CMK (cell line): ENCODE results near the gene TSPAN18.

Experiments used
- DNase-seq: peaks from one replicate; pipeline ENCODE4 v3.0.0-alpha.2; 2010; ENCODE audit warnings: low read depth

The TSPAN18 gene

DNA sequence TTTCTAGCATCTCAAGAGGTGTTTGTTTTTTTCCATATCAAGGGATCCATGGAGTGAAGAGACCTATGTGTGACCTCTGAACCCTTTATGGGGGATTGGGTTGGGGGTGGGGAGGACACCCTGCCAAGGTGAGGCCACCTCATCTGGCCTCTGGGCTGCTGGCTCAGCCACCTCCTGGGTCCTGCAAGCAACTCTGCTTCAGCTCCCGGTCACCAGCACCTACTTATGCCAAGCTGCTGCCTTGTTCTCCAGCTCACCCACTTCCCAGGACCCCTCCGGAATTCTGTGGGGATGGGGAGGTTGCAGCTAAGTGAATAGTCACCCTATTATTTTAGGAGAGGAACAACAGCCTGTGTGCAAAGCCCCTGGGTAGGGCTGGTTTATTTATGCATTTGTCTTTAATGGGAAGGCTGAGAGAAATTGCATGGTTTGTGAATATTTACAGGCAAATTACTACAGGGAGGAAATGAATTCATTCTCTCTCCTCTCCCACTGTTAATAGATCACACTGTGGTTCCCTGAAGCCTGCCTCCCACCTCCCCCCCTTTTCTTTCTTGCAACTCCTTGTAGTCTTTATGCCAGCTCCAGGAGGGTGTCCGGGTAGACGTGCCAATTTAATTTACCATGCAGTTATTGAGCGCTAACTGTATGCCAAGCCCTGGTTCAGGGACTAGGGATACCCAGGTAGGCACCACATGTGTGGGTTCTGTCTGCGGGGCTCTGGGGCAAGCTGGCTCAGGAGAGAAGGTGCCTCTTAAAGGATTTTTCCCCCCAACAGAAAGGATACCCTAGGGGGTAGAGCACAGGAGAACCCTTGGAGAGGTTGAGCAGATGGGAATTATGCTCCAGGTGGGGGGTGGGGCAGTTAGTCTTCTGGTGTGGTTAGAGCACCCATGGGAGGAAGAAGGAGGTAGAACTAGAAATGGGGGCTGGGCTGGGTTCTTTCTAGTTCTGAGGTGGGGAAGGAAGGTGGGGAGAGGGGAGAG is 50.7 kb downstream of the TSPAN18 start:
- DNase-seq = no peak

DNA sequence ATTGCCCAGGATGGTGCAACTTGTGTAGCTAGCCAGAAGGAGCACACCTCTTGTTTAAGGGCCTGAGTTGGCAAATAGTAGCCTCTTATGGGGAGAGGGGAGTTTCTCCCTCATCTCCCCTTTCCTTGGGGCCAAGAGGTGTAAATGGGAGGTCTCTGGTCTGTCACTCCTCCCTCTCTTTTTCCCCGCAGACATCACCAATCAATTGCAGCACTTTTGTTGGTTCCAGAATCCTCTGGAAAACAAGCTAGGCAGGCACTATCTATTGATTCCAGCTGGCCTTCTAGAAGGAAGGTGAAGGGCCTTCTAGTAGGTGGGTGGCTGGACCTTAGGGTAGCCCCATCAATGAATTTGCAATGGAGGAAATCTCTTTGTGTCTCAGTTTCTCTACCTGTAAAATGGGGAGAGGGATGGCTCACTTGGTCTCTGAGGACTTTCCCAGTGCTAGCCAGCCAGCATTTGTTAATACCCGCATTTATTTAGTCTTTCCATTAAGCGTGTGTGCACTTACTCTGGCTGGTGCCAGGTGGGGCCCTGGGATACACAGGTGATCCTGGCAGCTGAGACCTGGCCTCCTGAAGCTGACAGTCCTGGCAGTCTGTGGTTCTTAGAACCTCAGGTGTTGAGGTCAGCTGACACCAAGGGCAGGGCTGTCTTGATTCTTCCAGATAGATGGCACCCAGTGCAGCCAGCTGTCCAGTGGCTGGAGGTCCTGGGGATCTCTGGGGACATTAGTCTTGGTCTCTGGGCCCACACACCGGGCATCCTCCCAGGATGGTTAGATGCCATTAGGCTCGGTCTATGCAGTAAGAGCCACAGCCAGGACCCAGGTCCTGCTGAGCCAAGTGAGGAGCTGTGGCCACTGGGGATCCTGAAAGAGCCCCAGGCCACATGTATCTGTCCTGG is 51.7 kb downstream of the TSPAN18 start:
- DNase-seq = no peak

DNA sequence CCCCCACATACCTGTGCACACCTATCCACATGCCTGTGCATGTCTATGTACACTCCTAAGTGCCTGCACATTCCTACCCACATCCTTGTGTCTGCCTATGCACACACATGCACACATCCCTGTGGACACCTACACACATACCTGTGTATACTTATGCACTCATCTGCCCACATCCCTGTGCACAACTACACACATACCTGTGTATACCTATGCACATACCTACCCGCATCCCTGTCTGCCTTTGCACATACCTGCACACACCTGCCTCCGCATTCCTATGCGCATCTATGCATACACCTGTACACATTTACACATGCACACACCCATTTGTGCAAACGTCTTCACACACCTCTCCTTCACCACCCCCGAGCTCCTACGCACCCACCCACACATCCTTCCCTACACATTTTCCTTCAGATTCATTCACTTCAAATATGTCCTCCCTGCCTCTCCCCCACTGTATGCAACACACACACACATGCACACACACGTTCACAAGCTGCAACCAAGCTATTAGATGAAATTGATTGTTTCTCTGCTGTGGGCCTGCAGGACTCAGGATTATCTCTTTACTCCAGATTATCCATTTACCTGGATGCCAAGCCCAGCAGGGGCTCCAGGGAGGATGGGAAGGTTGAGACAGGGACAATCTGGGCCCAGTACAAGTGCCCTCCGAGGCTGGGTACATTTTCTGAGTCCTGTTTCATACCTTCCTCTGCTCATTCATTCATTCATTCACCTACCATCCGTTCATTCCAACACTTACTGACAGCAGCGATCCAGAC is 53.2 kb downstream of the TSPAN18 start:
- DNase-seq = no peak

DNA sequence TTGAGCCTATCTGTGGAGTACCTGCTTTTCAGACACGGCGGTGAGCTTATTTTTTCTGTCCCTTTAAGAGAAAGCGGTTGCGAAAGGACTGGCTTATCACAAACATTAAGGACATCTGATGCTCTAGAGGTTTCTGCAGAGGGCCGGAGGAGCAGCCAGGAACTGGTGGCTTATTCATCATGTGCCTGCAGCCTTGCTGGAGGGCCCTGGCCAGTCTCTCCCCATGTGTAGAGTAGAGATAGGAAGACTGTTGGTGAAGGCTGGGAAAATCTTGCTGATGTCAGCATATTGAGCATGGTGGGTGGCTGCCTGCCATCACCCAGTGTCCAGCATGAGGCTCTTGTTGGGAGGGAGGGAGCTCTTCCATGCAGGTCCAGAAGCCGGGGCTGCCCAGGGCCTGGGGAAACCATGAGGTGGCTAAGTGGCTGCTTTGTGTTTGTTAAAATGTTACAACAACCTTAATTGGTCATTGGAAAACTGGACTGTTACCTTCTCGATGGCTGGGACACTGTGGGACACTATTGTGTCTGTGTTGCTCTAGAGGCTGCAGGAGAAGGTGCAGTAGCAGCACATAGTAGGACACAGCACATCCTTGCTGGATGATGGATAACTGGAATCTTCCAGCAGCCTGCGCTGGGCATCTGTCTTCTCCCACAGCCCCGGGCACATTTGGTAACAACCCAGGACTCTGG is 54.3 kb downstream of the TSPAN18 start:
- DNase-seq = peak; percentile 88

DNA sequence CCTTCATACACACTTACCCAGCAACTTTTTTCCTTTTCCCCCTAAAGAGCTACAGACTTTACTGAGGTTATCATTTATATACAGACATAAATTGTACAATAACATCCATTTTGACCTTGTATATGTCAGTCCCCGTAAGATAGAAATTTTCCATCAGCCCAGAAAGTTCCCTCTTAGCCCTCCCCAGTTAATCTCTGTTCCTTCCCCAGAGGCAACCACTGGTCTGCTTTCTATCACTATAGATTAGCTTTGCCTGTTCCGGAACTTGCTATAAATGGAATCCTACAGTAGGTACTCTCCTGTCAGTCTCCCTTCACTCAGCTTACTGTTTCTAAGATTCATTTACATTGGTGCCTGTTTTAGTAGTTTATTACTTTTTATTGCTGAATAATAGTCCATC is 54.9 kb downstream of the TSPAN18 start:
- no peak for DNase-seq

DNA sequence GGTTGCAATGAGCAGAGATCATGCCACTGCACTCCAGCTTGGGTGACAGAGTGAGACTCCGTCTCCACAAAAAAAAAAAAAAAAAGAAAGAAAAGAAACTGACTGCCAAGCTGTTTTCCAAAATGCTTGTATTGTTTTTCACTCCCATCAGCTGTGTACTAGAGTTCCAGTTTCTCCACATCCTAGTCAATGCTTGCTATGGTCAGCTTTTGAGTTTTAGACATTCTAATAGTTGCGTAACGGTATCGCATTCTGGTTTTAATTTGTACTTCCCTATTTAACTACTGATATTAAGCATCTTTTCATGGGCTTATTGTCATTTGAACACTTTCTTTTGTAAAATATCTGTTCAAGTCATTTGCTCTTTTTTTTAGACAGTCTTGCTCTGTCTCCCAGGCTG is 55.7 kb downstream of the TSPAN18 start:
- no peak for DNase-seq

DNA sequence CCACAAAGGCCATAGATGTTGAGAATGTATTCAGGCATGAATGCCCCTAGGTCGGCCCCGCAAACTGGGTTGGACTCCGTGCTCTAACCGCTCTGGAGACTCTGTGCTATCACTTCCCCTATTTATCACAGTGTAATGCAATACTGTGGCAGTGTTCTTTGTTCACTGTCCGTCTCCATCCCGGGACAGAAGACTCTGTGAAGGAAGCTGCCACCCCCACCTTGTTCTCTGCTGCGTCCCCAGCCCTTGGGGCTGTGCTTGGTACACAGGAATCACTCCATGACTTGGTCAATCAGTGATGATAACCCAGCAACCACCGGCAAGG is 57.6 kb downstream of the TSPAN18 start:
- DNase-seq = no peak

DNA sequence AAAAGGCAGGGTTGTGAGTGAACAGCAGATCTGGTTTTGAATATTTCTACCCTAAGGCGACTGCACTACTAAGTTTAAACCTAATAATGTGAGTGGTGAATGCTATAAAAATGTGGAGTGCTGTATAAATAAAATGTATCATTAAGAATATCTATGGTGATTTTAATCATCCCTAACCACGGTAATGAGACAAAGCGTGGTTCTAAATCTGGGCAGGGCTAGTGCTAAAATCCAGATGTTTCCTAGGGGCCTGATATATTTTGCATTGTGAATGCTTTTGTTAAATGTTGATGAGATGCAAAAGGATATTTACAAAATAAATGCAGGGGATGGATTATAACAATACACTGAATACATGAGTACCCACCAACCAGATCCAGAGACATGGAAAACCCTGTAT is 58.1 kb downstream of the TSPAN18 start:
- no peak for DNase-seq

DNA sequence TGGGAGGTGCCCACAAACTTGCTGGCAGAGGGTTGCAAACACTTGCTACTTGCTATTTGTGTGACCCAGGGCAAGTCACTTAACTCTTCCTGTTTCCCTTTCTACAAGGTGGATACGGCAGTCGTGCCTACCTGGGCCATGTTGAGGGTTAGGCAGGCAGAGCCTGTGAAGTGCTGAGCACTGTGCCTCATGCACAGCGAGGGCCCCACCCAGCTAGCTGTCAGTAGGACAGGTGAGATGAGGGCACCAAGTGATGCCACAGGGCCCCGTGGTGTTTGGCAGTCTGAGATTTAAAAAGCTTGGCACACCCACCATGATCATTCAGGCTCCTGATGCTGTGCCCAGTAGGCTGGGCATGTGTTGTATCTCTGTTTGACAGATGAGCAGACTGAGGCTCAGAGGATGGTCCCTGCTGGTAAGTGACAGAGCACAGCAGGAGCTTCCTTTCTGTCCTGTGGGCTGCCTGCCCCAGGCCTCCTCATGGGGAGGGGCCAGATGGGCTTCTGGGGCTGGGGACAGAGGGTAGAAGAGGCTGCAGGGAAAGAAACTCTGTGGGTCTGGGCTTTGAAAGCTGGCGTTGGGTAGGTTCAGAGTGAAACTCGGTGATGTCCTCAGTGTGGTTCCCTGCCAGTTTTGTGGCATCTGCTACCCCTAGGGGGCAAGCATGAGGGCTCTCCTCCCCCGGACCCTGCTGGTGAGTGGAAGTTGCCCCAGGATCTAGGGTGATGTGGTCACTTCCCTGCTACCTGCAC is 59.3 kb downstream of the TSPAN18 start:
- no peak for DNase-seq

DNA sequence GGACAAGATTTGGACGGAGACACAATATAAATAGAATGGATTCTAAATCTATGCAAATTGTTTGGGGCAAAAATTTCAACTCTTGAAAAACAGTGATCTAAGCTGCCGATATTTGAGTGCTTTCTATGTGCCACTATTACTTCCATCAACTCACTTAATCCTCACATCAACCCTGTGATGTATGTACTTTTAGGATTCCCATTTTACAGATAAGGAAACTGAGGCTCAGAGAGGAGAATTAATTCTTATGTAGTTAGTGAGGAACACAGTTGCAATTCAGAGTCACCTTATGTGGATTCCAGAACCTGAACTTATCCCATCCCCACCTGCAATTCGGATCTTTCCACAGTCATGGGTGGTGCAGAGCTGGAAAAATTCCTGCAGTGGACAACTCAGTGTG is 60.3 kb downstream of the TSPAN18 start:
- DNase-seq = no peak

DNA sequence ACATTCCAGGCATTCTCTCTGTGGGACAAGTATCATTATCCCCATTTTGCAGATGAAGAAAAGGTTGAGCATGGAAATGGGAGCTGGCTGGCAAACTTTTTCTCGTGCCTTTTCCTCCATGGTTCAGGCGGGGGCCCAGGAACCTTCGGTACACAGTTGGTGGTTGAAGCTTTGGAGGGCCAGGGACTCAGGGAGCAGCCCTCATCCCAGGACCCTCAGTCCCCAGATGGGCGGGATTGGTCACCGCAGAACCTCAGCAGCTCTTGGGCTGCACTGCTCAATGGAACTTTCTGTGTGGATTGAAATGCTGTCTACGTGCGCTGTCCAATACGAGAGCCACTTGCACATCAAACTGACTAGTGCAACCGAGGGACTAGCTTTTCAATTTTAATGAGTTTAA is 61.2 kb downstream of the TSPAN18 start:
- DNase-seq = no peak

DNA sequence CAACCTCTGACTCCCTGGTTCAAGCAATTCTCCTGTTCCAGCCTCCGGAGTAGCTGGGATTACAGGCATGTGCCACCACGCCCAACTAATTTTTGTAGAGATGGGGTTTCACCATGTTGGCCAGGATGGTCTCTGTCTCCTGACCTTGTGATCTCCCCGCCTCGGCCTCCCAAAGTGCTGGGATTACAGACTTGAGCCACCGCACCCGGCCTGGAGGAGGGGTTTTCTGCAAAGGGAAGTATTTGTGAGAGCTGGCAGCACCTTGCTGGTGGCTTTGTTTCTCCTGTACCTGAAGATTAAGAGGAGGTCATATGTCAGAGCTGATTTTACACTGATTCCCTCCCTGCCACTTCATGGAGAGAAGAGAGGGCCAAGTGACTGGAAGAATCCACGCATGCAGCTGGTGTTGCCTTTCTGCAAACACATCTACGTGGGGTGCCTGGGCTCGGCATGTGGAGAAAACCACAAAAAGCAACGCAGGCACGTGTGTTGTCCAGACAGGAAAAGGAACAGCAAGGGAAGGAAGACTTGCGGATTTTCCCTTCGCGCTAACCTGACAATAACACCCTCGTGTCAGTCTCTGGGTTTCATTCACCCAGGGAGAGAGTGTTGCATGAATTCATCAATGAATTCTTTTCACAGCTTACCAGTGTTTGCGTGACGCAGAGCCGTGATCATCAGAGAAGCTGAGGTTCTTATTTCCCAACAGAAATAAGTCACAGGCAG is 61.9 kb downstream of the TSPAN18 start:
- no peak for DNase-seq

DNA sequence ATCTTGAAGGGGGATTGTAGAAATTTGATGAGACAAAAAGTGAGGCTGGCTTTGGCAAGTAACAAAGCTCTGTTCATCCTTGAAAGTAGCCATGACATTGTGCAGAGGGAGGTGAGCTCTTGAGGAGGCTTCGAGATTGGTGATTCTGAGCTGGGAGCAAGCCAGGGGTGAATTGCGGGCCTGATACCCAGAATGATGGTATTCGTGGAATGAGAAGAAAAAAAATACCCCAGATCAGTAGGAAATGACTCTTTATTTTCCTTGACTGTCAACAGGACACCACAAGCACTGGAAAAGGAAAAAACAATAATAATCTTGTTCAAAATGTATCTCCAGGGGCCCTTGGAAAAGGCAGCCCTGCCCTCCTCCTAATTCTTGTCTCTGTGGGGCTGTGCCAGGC is 62.7 kb downstream of the TSPAN18 start:
- no peak for DNase-seq

DNA sequence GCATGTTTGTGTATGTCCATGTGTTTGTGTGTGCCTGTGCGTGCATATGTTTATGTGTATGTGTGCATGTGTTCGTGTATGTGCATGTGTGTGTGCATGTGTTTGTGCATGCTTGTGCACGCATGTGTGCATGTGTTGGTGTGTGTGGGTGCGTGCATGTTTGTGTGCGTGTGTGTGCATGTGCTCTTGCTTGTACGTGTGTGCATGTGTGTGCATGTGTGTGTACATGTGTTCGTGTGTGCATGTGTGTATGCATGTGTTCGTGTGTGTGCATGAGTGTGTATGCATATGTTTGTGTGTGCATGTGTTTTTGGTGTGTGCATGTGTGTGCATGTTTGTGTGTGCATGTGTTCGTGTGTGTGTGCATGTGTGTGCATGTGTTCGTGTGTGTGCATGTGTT is 63.4 kb downstream of the TSPAN18 start:
- no peak for DNase-seq

DNA sequence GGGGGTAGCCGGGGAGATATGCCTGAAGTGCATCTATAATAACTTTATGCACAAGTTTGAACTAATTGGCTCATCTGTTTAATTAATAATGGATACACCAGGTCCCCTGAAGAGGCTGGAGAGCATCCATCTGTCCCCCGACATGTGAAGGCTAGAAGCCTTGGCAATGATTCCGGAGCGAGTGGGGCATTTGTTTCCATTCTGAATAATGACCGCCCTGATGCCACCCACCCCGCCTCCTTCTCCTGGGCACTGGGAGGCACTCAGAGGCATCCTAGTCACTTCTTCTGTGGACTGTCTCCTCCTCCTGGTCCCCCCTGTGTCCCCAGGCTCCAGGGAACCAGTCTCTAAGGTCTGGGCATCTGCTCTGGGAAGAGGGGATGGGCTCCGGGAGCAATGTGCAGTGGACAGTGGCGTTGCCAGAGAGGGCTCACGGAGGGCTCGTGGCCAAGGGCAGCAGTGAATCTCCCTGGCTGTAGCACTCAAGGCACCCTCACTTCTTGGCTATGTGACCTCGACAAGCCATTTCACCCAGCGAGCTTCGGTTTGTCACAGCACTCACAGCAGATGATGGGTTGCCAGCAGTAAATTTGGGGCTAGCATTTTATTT is 64.7 kb downstream of the TSPAN18 start:
- no peak for DNase-seq

DNA sequence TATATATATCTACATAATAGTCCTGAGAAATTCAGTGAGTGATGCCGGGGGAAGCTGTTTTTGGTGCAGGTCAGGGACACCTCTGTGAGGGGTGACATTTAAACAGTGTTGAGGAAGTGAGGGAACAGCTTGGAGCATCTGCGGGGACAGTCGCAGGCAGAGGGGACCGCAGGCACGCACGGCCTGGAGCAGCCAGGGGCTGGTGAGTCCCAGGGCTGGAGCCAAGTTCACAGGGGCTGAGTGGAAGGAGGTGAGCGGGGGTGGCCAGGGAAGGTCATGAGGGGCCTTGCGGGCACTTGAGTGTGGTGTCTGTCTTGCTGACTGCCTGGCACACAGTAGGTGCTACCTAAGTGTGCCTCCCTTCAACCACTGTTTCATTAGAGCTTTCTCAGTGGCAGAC is 65.4 kb downstream of the TSPAN18 start:
- DNase-seq = no peak

DNA sequence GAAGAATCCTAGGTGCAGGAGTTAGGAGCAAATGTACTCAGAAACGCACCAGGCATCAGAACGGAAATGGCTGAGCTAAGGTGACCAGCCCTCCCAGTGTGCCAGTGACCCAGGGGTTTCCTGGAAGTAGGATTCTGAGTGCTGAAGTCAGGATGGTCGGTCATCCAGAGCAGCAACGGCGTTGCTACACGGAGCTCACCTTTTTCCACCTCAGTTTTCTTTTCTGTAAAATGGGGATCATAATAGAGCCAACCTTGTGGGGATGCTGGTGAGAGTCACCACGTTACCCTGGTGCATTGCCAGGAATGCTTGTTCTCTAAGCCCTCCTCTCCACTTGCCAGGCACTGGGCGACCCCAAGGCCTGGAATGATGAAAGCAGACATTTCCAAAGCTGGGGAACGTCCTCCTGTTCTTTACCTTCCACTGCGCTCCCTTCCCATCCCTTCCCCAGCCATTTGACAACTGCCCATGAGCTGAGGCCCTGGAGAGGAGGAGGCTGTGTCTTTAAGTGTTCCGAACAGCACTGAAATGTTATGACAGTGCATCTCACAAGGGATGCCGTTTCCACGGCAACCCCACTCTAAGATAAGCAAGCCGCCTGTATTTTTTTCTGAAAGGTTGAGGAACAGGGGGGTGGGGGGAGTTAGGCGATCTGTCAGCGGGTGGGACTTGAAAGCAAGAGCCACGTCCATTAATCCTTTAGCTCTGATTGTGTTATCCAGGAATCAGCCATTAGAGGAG is 66.8 kb downstream of the TSPAN18 start:
- no peak for DNase-seq

DNA sequence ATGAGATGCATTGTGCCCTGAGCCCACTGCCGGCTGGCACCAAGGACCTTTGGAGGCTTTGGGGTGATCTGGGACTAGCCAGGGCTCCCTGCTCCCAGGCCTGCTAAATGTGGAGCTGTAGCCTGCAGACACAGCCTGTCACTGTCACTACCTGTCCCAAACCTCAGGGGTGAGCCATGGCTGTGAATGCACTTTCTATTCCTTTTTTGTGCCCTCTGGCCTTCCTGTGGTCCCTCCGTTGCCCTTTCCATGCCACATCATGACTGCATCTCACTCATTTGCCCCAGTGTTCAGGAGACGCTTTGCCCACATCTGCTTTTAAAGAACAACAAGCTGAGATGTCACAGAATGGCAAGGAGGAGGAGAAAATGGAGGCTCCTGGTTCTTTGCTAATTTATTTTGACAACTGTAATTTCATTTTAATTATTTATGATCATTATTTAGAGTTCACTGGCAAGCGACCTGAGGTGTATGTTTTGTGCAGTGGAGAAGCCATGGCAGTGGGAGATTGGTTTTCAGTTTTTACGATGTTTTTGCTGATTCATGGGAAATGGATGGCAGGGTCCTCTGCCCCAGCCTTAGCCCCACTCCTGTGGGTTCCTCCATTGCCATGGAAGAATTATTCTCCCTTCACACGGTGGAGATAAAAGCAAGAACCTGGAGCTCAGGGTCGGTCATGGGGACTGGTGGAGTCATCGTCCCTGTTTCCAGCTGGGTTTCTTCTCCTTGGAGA is 69.2 kb downstream of the TSPAN18 start:
- DNase-seq = no peak
